NT2/D1 (cell line): ENCODE results near the gene LMBR1L.

ENCODE experiments used
- SUZ12 ChIP-seq: IDR thresholded peaks from 2 replicates; pipeline ENCODE4 v1.6.1; 2011; ENCODE audit not compliant: insufficient read length, insufficient read depth; ENCODE audit errors: extremely low read depth
- YY1 ChIP-seq: IDR thresholded peaks from 2 replicates; pipeline ENCODE4 v1.6.1; 2011; ENCODE audit not compliant: insufficient read length, insufficient read depth

GRCh38 chr12:49059045-49059298 lies 51.7 kb downstream of the LMBR1L start:
- no peak for TF ChIP-seq YY1
- no peak for TF ChIP-seq SUZ12
